GM12891 (cell line): ENCODE data around the gene SFTPA2.

Experiments
- POLR2A ChIP-seq: IDR thresholded peaks from 2 replicates; pipeline ENCODE4 v1.6.1; 2011; ENCODE audit warnings: low read depth, low read length, control low read depth
- POLR2AphosphoS5 ChIP-seq: IDR thresholded peaks from 2 replicates; pipeline ENCODE4 v1.6.1; 2011; ENCODE audit warnings: low read depth, low read length, control low read depth
- POU2F2 ChIP-seq: IDR thresholded peaks from 2 replicates; pipeline ENCODE4 v1.6.1; 2011; ENCODE audit warnings: low read depth, mild to moderate bottlenecking, control low read depth, low read length, moderate library complexity
- SPI1 ChIP-seq: IDR thresholded peaks from 2 replicates; pipeline ENCODE4 v1.6.1; 2011; ENCODE audit warnings: low read depth, low read length, control low read depth
- TAF1 ChIP-seq: IDR thresholded peaks from 2 replicates; pipeline ENCODE4 v1.6.1; 2011; ENCODE audit warnings: low read depth, low read length, control low read depth

DNA sequence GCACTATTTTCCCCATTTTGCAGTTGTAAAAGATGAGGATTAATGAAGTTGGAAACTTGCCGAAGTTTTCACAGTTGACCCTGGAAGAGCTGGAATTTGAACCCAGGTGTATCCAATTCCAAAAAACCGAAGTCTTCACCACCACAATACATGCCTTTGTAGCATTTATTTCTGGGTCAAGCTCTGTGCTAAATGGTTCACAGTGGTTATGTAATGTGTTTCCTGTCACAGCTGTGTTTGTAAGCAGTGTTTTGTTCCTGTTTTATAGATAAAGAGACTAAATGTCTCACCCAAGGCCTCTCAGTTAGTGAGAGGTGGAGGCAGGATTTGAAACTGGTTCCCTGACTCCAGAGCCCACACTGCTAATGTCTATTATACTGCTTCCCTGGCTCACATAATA is 17.6 kb downstream of the SFTPA2 start:
- TF ChIP-seq POLR2A (no peak), TAF1 (no peak), POLR2AphosphoS5 (no peak), SPI1 (no peak), POU2F2 (no peak)
